ENCODE measurements around the gene SCUBE3.

- TF ChIP-seq GATA3 (IDR thresholded peaks at IDR 0.05; ENCODE audit: low read depth, low read length) (no peak), GATA2 (IDR thresholded peaks at IDR 0.05; ENCODE audit: low read depth, low read length) (no peak)
Measured at GRCh38 chr6:35296931-35297600, 83.3 kb downstream of the SCUBE3 start.
